ENCODE measurements around the gene MBNL1.

MBNL1 gene

DNA sequence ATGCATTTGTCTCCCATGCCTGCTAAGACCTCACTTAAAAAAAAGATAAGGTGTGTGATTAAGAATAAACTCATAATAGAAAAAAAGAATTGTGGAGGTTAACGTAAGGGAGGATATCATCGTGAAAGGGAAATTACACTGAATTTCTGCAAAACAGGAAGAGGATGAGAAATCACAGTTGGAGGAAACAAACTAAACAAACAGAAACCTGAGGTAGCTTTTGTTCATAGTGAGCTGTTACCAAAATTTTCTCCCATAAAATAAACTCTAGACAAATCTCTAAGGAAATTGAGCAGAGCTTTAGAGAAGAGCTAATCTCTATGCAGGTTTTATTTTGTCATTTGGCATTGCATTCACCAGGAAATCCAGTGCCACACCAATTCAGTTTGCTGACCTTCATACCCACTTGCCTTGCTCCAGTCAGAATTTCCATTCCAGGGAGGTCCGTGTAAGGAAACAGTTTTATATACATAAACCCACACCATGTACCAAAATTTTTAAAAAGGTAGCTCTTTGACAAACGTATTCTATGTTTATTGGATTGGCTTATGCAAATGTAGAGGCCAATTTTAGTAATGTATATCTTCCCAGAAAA, 231.2 kb downstream of the MBNL1 start:
- TF ChIP-seq, protein P1, sequence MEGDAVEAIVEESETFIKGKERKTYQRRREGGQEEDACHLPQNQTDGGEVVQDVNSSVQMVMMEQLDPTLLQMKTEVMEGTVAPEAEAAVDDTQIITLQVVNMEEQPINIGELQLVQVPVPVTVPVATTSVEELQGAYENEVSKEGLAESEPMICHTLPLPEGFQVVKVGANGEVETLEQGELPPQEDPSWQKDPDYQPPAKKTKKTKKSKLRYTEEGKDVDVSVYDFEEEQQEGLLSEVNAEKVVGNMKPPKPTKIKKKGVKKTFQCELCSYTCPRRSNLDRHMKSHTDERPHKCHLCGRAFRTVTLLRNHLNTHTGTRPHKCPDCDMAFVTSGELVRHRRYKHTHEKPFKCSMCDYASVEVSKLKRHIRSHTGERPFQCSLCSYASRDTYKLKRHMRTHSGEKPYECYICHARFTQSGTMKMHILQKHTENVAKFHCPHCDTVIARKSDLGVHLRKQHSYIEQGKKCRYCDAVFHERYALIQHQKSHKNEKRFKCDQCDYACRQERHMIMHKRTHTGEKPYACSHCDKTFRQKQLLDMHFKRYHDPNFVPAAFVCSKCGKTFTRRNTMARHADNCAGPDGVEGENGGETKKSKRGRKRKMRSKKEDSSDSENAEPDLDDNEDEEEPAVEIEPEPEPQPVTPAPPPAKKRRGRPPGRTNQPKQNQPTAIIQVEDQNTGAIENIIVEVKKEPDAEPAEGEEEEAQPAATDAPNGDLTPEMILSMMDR (IDR thresholded peaks at IDR 0.05) = no peak

DNA sequence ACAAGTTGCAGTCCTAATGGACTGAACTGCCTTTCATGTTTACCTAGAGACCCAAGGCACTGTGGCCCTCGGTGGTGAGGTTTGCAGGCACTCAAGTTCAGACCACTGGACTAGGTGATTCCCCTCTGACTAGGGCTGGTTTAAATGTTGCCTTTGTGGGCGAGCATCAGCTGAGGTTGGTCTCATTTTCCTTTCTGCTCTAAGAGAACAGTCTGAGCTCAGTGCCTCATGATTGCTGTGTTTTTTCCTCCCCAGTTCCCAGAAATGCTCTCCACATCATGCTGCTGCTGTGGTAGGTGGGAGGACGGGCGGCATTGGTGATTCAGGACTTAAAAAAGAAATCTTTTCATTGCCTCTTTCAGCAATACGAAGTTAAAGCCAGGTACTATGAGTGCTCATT, 237.2 kb downstream of the MBNL1 start:
- TF ChIP-seq, protein P1 (IDR thresholded peaks at IDR 0.05) = no peak

DNA sequence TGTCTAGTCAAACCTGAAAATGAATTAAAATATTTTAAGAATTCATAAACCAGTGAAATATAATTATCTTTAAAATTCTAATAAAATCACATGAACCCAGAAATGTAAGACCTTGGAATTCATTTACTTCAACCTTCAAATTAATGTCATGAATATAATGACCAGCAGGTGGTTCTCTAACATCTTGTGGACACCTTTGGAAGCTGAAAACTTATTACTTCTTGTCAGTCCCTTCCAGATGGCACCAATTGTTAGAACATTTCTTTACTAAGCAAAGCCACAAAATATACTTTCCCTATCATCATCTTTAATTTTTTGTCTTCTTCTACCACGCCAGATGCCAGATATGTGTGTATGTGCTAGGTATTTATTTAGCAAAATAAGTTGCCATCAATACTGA, 240.0 kb downstream of the MBNL1 start:
- TF ChIP-seq, protein P1 (IDR thresholded peaks at IDR 0.05) = peak; percentile 55

DNA sequence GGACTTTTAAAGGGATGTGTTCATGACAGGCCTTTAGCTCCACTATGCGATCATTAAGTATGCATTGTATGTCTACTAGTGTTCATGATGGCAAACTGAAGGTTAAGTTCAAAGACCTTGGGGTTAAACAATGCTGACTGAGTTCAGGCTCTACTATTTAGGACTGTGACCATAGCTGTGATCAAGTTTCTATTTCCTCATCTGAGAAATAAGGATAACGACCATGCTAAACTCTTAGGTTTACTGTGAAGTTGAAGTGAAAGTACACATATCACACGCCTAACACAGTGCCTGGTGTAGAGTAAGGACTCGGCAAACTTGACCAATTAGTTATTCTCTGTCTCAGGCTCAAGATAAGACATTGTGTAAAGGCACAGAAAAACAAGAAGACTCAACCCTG, 243.2 kb downstream of the MBNL1 start:
- TF ChIP-seq, protein P1 (IDR thresholded peaks at IDR 0.05) = no peak

DNA sequence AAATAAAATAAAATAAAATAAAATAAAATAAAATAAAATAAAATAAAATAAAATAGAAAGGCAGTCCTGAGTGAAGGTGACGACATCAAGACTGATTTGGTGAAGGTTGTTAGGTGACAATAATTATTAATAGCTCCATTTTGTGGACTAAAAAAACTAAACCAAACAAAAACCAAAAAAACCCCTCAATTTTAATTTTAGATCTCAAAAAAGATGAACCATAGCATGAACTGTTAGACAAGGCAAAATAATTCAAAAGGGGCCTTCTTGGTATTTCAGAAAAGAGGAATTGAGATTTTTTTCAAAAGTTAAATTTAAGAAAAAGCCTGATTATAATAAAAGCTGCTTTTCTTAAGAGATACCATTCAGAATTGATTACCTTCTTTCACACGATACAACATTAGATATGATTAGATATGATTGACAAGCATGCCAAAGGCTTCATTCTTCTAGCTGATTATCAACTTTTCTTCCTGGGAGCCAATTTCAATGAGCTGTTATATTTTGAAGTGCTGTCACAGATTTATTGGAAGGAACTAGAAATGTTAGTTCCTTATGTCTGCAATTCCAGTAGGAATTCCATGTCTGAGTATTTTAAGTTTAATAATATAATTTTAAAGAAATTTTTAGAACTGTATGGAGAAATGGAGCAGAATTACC, 244.7 kb downstream of the MBNL1 start:
- TF ChIP-seq, protein P1 (IDR thresholded peaks at IDR 0.05) = no peak

Measured in LNCAP (cell line).